ENCODE measurements around the gene SH3GLB1. TPM values are rescaled to one million over a fixed set of nuclear protein-coding genes. Genes with fewer than 3 reads are reported as not detected.

SH3GLB1 gene
- total RNA-seq, 1 experiment from 2014 or later, result 36.4 TPM

DNA sequence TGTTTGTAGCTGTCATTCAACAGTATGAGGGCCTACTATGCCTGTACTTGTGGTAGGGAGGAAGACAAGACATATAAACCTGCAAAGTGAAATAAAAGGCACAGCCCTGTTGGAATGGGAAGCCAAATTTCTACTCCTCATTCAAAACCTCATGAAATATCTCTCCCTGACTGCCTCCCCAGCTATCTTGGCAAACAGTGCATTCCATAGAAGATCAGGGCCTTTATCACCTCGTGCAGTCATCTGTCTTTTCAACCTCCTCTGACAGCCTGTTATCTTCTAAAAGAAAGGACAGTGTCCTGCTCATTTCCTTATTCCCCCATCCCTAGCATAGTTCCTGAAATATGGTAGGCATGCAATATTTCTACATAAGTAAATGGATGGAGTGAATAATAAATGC lies 71.0 kb downstream of the SH3GLB1 start:
- H3K36me3 Mint-ChIP-seq, result no peaks in the 10 kb centered on the region
- POLR2A ChIA-PET, result no interaction called here
- CTCF ChIA-PET, result no interaction called here
- no peaks in the 10 kb centered on the region for H3K27me3 Mint-ChIP-seq (ENCODE audit: low read depth)
- H3K9me3 Mint-ChIP-seq, result no peaks in the 10 kb centered on the region
- DNase-seq (ENCODE audit: low spot score) (no peak), ATAC-seq (no peak)
- peaks cover 23% of the 10 kb centered on the region for H3K4me1 Mint-ChIP-seq
- no peak overlapping the region for H3K4me3 Mint-ChIP-seq
- H3K27ac Mint-ChIP-seq, result no peak overlapping the region
- TF ChIP-seq, protein P1, sequence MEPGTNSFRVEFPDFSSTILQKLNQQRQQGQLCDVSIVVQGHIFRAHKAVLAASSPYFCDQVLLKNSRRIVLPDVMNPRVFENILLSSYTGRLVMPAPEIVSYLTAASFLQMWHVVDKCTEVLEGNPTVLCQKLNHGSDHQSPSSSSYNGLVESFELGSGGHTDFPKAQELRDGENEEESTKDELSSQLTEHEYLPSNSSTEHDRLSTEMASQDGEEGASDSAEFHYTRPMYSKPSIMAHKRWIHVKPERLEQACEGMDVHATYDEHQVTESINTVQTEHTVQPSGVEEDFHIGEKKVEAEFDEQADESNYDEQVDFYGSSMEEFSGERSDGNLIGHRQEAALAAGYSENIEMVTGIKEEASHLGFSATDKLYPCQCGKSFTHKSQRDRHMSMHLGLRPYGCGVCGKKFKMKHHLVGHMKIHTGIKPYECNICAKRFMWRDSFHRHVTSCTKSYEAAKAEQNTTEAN (CRISPR knock-in tag; IDR thresholded peaks at IDR 0.05), result no peak
- TF ChIP-seq CBFB (CRISPR knock-in tag; IDR thresholded peaks at IDR 0.05; ENCODE audit: low read depth), result no peak
- TF ChIP-seq, protein P2, sequence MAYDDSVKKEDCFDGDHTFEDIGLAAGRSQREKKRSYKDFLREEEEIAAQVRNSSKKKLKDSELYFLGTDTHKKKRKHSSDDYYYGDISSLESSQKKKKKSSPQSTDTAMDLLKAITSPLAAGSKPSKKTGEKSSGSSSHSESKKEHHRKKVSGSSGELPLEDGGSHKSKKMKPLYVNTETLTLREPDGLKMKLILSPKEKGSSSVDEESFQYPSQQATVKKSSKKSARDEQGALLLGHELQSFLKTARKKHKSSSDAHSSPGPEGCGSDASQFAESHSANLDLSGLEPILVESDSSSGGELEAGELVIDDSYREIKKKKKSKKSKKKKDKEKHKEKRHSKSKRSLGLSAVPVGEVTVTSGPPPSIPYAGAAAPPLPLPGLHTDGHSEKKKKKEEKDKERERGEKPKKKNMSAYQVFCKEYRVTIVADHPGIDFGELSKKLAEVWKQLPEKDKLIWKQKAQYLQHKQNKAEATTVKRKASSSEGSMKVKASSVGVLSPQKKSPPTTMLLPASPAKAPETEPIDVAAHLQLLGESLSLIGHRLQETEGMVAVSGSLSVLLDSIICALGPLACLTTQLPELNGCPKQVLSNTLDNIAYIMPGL (CRISPR knock-in tag; IDR thresholded peaks at IDR 0.05), result no peak
- no peak for TF ChIP-seq GTF2I (CRISPR knock-in tag; conservative IDR thresholded peaks at IDR 0.05)
- no peak for TF ChIP-seq ZNF317 (CRISPR knock-in tag; IDR thresholded peaks at IDR 0.05; ENCODE audit: borderline replicate concordance, low read depth)
- TF ChIP-seq, protein P3, sequence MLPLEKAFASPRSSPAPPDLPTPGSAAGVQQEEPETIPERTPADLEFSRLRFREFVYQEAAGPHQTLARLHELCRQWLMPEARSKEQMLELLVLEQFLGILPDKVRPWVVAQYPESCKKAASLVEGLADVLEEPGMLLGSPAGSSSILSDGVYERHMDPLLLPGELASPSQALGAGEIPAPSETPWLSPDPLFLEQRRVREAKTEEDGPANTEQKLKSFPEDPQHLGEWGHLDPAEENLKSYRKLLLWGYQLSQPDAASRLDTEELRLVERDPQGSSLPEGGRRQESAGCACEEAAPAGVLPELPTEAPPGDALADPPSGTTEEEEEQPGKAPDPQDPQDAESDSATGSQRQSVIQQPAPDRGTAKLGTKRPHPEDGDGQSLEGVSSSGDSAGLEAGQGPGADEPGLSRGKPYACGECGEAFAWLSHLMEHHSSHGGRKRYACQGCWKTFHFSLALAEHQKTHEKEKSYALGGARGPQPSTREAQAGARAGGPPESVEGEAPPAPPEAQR (CRISPR knock-in tag; IDR thresholded peaks at IDR 0.05), result no peak
- no peak for TF ChIP-seq SMAD4 (CRISPR knock-in tag; IDR thresholded peaks at IDR 0.05)
- no peak for TF ChIP-seq ZNF671 (CRISPR knock-in tag; IDR thresholded peaks at IDR 0.05)
- no peak for TF ChIP-seq ZNF423 (CRISPR knock-in tag; IDR thresholded peaks at IDR 0.05)
- TF ChIP-seq KAT7 (CRISPR knock-in tag; IDR thresholded peaks at IDR 0.05; ENCODE audit: borderline replicate concordance), result no peak
- TF ChIP-seq SOX15 (CRISPR knock-in tag; IDR thresholded peaks at IDR 0.05), result no peak
- TF ChIP-seq ZNF416 (CRISPR knock-in tag; IDR thresholded peaks at IDR 0.05), result no peak
- TF ChIP-seq JAZF1 (CRISPR knock-in tag; IDR thresholded peaks at IDR 0.05), result no peak
- TF ChIP-seq, protein P4, sequence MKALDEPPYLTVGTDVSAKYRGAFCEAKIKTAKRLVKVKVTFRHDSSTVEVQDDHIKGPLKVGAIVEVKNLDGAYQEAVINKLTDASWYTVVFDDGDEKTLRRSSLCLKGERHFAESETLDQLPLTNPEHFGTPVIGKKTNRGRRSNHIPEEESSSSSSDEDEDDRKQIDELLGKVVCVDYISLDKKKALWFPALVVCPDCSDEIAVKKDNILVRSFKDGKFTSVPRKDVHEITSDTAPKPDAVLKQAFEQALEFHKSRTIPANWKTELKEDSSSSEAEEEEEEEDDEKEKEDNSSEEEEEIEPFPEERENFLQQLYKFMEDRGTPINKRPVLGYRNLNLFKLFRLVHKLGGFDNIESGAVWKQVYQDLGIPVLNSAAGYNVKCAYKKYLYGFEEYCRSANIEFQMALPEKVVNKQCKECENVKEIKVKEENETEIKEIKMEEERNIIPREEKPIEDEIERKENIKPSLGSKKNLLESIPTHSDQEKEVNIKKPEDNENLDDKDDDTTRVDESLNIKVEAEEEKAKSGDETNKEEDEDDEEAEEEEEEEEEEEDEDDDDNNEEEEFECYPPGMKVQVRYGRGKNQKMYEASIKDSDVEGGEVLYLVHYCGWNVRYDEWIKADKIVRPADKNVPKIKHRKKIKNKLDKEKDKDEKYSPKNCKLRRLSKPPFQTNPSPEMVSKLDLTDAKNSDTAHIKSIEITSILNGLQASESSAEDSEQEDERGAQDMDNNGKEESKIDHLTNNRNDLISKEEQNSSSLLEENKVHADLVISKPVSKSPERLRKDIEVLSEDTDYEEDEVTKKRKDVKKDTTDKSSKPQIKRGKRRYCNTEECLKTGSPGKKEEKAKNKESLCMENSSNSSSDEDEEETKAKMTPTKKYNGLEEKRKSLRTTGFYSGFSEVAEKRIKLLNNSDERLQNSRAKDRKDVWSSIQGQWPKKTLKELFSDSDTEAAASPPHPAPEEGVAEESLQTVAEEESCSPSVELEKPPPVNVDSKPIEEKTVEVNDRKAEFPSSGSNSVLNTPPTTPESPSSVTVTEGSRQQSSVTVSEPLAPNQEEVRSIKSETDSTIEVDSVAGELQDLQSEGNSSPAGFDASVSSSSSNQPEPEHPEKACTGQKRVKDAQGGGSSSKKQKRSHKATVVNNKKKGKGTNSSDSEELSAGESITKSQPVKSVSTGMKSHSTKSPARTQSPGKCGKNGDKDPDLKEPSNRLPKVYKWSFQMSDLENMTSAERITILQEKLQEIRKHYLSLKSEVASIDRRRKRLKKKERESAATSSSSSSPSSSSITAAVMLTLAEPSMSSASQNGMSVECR (CRISPR knock-in tag; IDR thresholded peaks at IDR 0.05; ENCODE audit: borderline replicate concordance), result no peak
- TF ChIP-seq FOXP1 (CRISPR knock-in tag; IDR thresholded peaks at IDR 0.05; ENCODE audit: borderline replicate concordance), result no peak
- TF ChIP-seq, protein P5, sequence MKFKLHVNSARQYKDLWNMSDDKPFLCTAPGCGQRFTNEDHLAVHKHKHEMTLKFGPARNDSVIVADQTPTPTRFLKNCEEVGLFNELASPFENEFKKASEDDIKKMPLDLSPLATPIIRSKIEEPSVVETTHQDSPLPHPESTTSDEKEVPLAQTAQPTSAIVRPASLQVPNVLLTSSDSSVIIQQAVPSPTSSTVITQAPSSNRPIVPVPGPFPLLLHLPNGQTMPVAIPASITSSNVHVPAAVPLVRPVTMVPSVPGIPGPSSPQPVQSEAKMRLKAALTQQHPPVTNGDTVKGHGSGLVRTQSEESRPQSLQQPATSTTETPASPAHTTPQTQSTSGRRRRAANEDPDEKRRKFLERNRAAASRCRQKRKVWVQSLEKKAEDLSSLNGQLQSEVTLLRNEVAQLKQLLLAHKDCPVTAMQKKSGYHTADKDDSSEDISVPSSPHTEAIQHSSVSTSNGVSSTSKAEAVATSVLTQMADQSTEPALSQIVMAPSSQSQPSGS (CRISPR knock-in tag; IDR thresholded peaks at IDR 0.05; ENCODE audit: borderline replicate concordance, low read depth), result no peak
- TF ChIP-seq RORB (CRISPR knock-in tag; IDR thresholded peaks at IDR 0.05), result no peak
- TF ChIP-seq, protein P6, sequence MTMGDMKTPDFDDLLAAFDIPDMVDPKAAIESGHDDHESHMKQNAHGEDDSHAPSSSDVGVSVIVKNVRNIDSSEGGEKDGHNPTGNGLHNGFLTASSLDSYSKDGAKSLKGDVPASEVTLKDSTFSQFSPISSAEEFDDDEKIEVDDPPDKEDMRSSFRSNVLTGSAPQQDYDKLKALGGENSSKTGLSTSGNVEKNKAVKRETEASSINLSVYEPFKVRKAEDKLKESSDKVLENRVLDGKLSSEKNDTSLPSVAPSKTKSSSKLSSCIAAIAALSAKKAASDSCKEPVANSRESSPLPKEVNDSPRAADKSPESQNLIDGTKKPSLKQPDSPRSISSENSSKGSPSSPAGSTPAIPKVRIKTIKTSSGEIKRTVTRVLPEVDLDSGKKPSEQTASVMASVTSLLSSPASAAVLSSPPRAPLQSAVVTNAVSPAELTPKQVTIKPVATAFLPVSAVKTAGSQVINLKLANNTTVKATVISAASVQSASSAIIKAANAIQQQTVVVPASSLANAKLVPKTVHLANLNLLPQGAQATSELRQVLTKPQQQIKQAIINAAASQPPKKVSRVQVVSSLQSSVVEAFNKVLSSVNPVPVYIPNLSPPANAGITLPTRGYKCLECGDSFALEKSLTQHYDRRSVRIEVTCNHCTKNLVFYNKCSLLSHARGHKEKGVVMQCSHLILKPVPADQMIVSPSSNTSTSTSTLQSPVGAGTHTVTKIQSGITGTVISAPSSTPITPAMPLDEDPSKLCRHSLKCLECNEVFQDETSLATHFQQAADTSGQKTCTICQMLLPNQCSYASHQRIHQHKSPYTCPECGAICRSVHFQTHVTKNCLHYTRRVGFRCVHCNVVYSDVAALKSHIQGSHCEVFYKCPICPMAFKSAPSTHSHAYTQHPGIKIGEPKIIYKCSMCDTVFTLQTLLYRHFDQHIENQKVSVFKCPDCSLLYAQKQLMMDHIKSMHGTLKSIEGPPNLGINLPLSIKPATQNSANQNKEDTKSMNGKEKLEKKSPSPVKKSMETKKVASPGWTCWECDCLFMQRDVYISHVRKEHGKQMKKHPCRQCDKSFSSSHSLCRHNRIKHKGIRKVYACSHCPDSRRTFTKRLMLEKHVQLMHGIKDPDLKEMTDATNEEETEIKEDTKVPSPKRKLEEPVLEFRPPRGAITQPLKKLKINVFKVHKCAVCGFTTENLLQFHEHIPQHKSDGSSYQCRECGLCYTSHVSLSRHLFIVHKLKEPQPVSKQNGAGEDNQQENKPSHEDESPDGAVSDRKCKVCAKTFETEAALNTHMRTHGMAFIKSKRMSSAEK (CRISPR knock-in tag; IDR thresholded peaks at IDR 0.05; ENCODE audit: borderline replicate concordance), result no peak
- no peak for TF ChIP-seq SMAD3 (CRISPR knock-in tag; IDR thresholded peaks at IDR 0.05; ENCODE audit: borderline replicate concordance)
- TF ChIP-seq TCF7 (CRISPR knock-in tag; IDR thresholded peaks at IDR 0.05; ENCODE audit: low read depth), result no peak
